HG03571 (cell line): ENCODE measurements around the gene ZBTB18.

Experiments used
- ATAC-seq: cut with Tn5 transposase; IDR thresholded peaks from one replicate; pipeline ENCODE4 v1.9.1; 2021; ENCODE audit not compliant: unreplicated experiment

Gene ZBTB18

GRCh38 chr1:244087611-244088010 is 36.5 kb downstream of the ZBTB18 start:
- ATAC-seq: no peak

GRCh38 chr1:244088161-244088560 is 37.1 kb downstream of the ZBTB18 start:
- no peak for ATAC-seq

DNA sequence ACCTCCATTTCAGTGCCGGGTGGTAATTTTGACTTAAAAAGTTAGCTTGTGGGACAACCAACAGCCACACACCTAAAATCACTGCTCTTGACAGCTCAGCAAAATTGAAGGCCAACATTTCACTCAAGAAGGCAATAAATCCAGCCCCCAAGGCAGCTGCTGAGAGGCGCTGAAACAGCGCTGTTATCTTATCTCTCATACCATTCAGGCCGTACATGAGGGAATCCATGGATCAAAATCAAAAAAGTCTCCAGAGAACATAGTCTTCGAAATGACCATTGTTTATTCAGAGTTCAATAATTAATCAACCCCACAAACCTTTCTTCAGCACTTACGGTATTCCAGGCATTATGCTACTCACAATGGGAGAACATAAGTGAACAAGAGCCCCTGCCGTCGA is 38.5 kb downstream of the ZBTB18 start:
- no peak for ATAC-seq

GRCh38 chr1:244090645-244091044 is 39.6 kb downstream of the ZBTB18 start:
- ATAC-seq: no peak

DNA sequence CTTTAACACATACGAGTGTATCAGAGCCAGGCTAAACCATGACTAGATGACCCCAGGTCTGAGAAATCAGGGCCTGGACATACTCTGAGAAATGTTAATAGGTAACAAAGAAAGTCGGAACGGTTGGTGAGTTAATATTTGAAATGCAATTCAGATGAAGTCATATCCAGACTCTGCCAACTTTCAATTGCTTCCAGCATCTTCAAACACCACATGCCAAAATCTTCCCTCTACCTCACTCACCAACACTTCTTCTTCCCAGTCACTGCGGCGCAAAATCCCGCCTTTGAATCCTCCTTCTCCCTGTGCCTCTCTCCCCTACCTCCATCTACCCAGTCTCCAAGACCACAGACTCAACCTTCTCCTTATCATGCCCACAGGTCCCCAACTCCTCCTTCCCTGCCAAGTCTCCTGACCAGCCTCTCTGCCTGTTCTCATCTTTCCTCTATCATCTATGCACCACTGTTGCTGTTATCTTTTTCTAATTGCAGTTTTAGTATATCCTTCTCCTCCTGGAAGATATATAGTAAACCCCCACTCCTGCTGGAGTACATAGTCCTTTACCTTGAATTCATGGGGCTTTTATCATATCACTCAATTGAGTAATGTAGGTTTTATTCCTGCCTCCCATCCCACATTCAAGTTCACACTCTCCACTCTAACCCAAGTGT is 41.3 kb downstream of the ZBTB18 start:
- ATAC-seq: no peak

- no peak for ATAC-seq
Measured at GRCh38 chr1:244092964-244093638, 42.0 kb downstream of the ZBTB18 start.

- ATAC-seq: no peak
Measured at GRCh38 chr1:244094880-244095528, 43.9 kb downstream of the ZBTB18 start.

- no peak for ATAC-seq
Measured at GRCh38 chr1:244095529-244095911, 44.4 kb downstream of the ZBTB18 start.

DNA sequence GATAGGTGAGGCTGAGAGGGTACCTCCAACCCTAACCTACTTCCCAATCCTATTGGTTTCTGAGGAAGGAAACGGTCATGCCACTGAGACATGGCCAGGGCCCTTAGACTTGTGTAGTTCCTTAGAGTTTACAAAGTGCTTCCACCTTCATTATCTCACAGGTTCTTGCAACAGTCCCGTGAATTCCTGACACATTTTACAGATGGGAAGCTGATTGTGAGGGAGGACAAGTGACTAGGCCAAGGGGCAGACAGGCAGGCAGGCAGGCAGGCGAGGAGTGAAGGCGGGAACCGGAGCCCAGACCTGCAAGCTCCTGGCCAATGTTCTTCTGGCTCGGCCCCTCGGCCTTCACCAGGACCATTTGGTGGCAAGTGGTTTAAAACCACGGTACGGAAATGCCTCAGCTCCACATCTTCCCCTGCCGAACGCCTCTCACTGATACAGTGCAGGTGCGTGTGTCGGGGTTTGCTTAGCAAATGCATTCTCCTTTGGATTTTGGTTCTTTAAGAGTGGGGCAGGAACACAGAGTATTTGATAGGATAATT is 45.1 kb downstream of the ZBTB18 start:
- ATAC-seq: no peak

DNA sequence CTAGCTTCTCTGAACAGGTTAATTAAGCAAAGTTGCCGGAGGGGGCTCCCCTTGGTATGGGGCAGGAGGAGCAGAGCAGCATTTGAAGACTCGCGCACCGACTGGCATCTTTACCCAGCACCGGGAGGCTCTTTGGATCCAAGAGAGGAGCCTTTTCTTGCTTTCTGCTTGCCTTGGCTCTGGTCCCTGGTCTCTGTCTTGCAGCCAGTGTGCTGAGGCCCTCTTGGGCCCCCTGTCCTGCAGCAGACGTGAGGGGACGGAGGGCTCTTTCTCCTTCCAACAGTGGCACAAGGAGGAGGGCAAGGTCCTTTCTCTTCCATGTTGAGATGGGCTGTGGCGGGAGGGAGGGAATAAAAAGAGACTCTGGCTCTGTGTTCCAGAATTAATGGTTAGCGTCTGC is 45.6 kb downstream of the ZBTB18 start:
- no peak for ATAC-seq

DNA sequence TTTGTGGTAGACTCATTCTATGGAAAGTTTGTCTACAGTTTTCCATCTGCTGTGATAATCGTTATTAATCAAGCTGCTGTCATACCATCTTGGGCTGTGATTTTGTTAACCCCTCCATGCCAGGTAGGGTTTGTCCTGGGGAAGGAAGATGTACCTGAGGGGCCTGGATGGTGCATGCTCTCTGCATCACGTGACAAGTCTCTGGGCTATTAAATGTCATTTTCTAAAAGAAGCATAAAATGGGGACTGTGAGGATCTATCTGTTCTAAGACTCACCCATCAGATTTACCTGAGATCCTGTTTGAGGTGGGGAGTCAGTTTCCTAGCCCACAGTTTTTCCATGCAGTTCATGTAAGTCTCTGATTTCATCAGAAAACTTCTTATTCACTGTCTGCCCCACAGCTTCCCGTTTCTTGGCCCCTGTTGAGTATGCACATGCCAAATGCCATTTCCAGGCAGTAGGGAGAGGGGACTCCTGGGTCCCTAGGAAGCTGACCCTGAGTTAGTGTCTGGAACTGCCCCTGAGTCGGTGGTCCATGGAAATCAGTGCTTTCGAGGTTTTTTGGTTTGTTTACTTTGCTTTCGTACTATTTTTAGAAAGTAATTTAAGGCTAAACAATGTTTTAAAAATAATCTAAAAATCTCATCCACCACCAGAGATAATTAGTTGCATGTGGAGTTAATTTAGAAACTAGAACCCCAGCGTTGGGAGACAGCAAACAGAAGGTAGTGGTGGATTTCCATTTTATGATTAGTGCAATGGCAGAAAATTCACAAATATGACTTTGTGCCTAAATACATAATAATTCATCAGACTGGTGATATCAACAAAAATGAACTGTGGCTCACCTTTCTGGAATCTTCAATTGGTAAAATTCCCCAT is 46.7 kb downstream of the ZBTB18 start:
- ATAC-seq: no peak

GRCh38 chr1:244099258-244099930 is 48.3 kb downstream of the ZBTB18 start:
- ATAC-seq: no peak

- ATAC-seq: no peak
Measured at GRCh38 chr1:244100276-244100675, 49.2 kb downstream of the ZBTB18 start.

DNA sequence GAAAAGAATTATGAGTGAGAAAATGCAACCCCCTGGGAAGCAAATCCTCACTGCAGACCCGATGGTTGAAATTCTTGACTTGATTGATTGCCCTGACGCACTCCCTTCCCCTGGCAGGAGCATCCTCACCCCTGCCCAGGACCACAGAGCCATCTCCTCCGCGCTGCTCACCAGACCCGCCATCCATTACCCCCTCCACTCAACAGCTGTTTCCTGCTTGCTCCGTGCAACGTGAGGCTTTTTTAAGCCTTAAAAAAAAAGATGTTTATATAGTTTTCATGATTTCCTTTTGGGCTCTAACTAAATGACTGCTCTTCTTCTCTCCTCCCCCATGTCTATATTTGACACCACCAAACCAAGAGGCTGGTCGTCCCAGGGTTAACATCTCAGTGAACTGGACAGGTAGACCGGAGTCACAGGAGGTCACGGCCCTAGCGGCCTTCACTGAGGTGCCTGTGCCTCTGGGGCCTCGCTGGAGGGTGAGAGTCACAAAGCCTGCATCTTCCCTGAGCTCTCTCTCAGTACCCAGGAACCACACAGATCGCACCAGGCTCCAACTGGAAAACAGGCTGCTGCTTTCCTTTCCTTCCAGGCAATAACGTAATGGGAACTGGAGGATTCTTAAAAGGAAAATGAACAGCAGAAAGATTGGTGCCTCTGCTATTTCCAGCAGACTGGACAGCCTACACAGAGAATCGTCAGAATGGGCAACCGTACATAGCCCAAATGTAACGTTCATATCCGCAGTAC is 49.8 kb downstream of the ZBTB18 start:
- ATAC-seq: no peak

GRCh38 chr1:244102046-244102445 is 51.0 kb downstream of the ZBTB18 start:
- no peak for ATAC-seq

DNA sequence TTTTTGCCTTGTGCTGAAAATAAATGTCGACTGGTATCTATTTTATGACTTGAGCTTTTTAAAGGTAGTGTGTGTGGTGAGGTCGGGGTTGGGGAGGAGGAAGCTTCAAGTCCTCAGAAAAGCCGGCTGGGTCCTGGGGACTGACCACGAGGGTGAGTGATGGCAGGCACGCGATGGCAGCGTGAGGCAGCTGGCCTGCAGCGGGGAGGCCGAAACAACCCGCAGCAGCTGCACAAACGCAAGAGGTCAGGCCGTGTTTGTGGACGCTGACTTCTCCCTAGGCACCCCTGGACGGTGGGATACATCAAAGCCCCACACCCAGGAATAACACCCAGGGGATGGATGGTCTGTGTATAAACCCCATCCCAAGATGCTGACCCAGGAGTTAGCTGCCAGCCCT is 51.4 kb downstream of the ZBTB18 start:
- no peak for ATAC-seq

GRCh38 chr1:244104309-244105060 is 53.4 kb downstream of the ZBTB18 start:
- no peak for ATAC-seq

GRCh38 chr1:244106176-244106575 is 55.1 kb downstream of the ZBTB18 start:
- no peak for ATAC-seq
